HCT116 (cell line): Measurements from ENCODE around the gene PRSS27. TPM values are rescaled to one million over a fixed set of nuclear protein-coding genes. Genes with fewer than 3 reads are reported as not detected.

Source experiments
- ATAC-seq: fragments of 200-7000 bp; cut with Tn5 transposase; 2 replicates; pipeline ENCODE4 v1.9.1; 2020; ENCODE audit warnings: mild to moderate bottlenecking, moderate library complexity
- BruUV-seq: library from RNA; stranded (reverse); fragments of 400-500 nt; replicated peaks from 2 replicates; lab custom pipeline; 2021; lab: Mats Ljungman, UMichigan
- CTCF ChIA-PET: fragments of 300-600 bp; sonication (Branson Sonifier 250); formaldehyde crosslinking; loops from one replicate; lab custom pipeline; 2021; ENCODE audit warnings: antibody characterized with exemption; lab: Charles Lee
- POLR2A ChIA-PET: fragments of 300-600, 350-600 bp; sonication (Branson Sonifier 250); formaldehyde crosslinking; loops from one replicate; lab custom pipeline; 2021; ENCODE audit warnings: antibody characterized with exemption; lab: Charles Lee
- RAD21 ChIA-PET, 2 experiments: fragments of 300-600 bp; sonication (Branson Sonifier 250); formaldehyde crosslinking; loops; one replicate each; lab custom pipeline; 2023; ENCODE audit warnings: low total read pairs in 2 of 2; ENCODE audit not compliant: uncharacterized antibody in 2 of 2, unreplicated experiment in 2 of 2, low non-redundant PET in 1 of 2; lab: Charles Lee
- DNase-seq: peaks from one replicate; pipeline ENCODE4 v3.0.0-alpha.2; 2010; ENCODE audit warnings: low read depth, low spot score
- H2AFZ ChIP-seq: fragments of 200-600 bp; shearing (Covaris generic), sonication (generic); 2 replicates; pipeline ENCODE4 v1.6.1; 2017; ENCODE audit warnings: low read depth, mixed run types, mixed read lengths, antibody characterized with exemption, low read length; ENCODE audit not compliant: poor library complexity, severe bottlenecking
- H3K27ac ChIP-seq: 2 replicates; pipeline ENCODE4 v1.5.1; 2012; ENCODE audit warnings: low read depth, low read length
- H3K27me3 ChIP-seq: fragments of 200-600 bp; sonication (generic); 2 replicates; pipeline ENCODE4 v1.6.1; 2016; ENCODE audit warnings: mixed run types, low read length, mixed read lengths; ENCODE audit not compliant: insufficient read depth
- H3K36me3 ChIP-seq, 2 experiments: fragments of 200-500 bp in 1 of 2; fragments of 200-600 bp in 1 of 2; sonication (Bioruptor generic) in 1 of 2; sonication (generic) in 1 of 2; 2 replicates each; pipeline versions ENCODE4 v1.5.1 to v1.6.1; 2014 to 2016; ENCODE audit warnings: low read length in 2 of 2, inconsistent platforms in 1 of 2, mixed read lengths in 1 of 2, mixed run types in 1 of 2; ENCODE audit not compliant: insufficient read depth in 2 of 2, control insufficient read depth in 1 of 2
- H3K4me1 ChIP-seq, 2 experiments: fragments of 200-600 bp in 1 of 2; sonication (generic) in 1 of 2; 2 replicates each; pipeline versions ENCODE4 v1.5.1 to v1.6.1; 2012 to 2017; ENCODE audit warnings: low read length in 2 of 2, inconsistent platforms in 1 of 2, mild to moderate bottlenecking in 1 of 2, mixed read lengths in 1 of 2, mixed run types in 1 of 2, moderate library complexity in 1 of 2; ENCODE audit not compliant: insufficient read depth in 2 of 2, control insufficient read depth in 1 of 2
- H3K4me2 ChIP-seq: fragments of 200-600 bp; sonication (generic); 2 replicates; pipeline ENCODE4 v1.6.1; 2017; ENCODE audit warnings: mixed run types, low read length, mixed read lengths
- H3K4me3 ChIP-seq, 2 experiments: fragments of 200-600 bp in 1 of 2; sonication (generic) in 1 of 2; replicated peaks in 1 of 2; 2 replicates each; pipeline ENCODE4 v1.5.1; 2011 to 2016; ENCODE audit warnings: low read length in 2 of 2, control low read depth in 1 of 2, low read depth in 1 of 2, mild to moderate bottlenecking in 1 of 2, mixed read lengths in 1 of 2, mixed run types in 1 of 2
- H3K79me2 ChIP-seq: fragments of 200-600 bp; sonication (generic); 2 replicates; pipeline ENCODE4 v1.6.1; 2017; ENCODE audit warnings: mild to moderate bottlenecking, mixed run types, low read length, moderate library complexity, mixed read lengths; ENCODE audit not compliant: insufficient read depth
- H3K9ac ChIP-seq: fragments of 200-600 bp; sonication (generic); 2 replicates; pipeline ENCODE4 v1.6.1; 2016; ENCODE audit warnings: low read length, mixed read lengths
- H3K9me2 ChIP-seq: fragments of 200-600 bp; sonication (generic), shearing (Covaris generic); 2 replicates; pipeline ENCODE4 v1.6.1; 2017; ENCODE audit warnings: mixed run types, mild to moderate bottlenecking, moderate library complexity; ENCODE audit not compliant: insufficient read depth
- H3K9me3 ChIP-seq, 2 experiments: fragments of 200-500 bp in 1 of 2; fragments of 200-600 bp in 1 of 2; sonication (Bioruptor generic) in 1 of 2; sonication (generic) in 1 of 2; 2 replicates each; pipeline ENCODE4 v1.6.1; 2014 to 2017; ENCODE audit warnings: low read length in 2 of 2, mixed read lengths in 2 of 2, inconsistent platforms in 1 of 2, low read depth in 1 of 2, mild to moderate bottlenecking in 1 of 2, mixed run types in 1 of 2, moderate library complexity in 1 of 2; ENCODE audit not compliant: control insufficient read depth in 1 of 2, insufficient read depth in 1 of 2
- H4K20me1 ChIP-seq: fragments of 200-600 bp; sonication (generic), shearing (Covaris generic); 2 replicates; pipeline ENCODE4 v1.6.1; 2017; ENCODE audit warnings: mixed run types, mild to moderate bottlenecking, moderate library complexity; ENCODE audit not compliant: insufficient read depth
- CEBPB ChIP-seq: IDR thresholded peaks from 2 replicates; pipeline ENCODE4 v1.6.1; 2012; ENCODE audit warnings: low read depth
- EGR1 ChIP-seq: IDR thresholded peaks from 2 replicates; pipeline ENCODE4 v1.6.1; 2012; ENCODE audit warnings: low read depth
- ELF1 ChIP-seq: IDR thresholded peaks from 2 replicates; pipeline ENCODE4 v1.6.1; 2012; ENCODE audit warnings: low read depth, borderline replicate concordance
- EZH2 ChIP-seq: fragments of 200-600 bp; sonication (generic); IDR thresholded peaks from 2 replicates; pipeline ENCODE4 v1.6.1; 2017; ENCODE audit warnings: antibody characterized with exemption, mixed run types
- EZH2phosphoT487 ChIP-seq: fragments of 200-600 bp; IDR thresholded peaks from 2 replicates; pipeline ENCODE4 v1.6.1; 2018; ENCODE audit warnings: antibody characterized with exemption, borderline replicate concordance
- POLR2A ChIP-seq: IDR thresholded peaks from 2 replicates; pipeline ENCODE4 v1.7.0; 2011; ENCODE audit warnings: borderline replicate concordance; ENCODE audit not compliant: insufficient read depth, insufficient read length; ENCODE audit errors: extremely low read depth
- POLR2AphosphoS5 ChIP-seq: IDR thresholded peaks from 2 replicates; pipeline ENCODE4 v1.6.1; 2011; ENCODE audit warnings: mild to moderate bottlenecking, low read depth, low read length, moderate library complexity
- SIN3A ChIP-seq: IDR thresholded peaks from 2 replicates; pipeline ENCODE4 v1.6.1; 2012; ENCODE audit warnings: low read depth
- SRF ChIP-seq: IDR thresholded peaks from 2 replicates; pipeline ENCODE4 v1.6.1; 2012; ENCODE audit warnings: low read depth
- TCF7L2 ChIP-seq: IDR thresholded peaks from 2 replicates; pipeline ENCODE4 v1.7.0; 2011; ENCODE audit warnings: borderline replicate concordance, inconsistent platforms; ENCODE audit not compliant: insufficient read depth, insufficient read length; ENCODE audit errors: extremely low read depth
- YY1 ChIP-seq: IDR thresholded peaks from 2 replicates; pipeline ENCODE4 v1.6.1; 2011; ENCODE audit warnings: low read length, low read depth, moderate library complexity, mild to moderate bottlenecking; ENCODE audit not compliant: insufficient replicate concordance; ENCODE audit errors: extremely low read depth
- ZFX ChIP-seq: fragments of 450-650 bp; IDR thresholded peaks from 2 replicates; pipeline ENCODE4 v1.6.1; 2017
- ZNF274 ChIP-seq: fragments of 200-500 bp; sonication (Bioruptor generic); IDR thresholded peaks from 2 replicates; pipeline ENCODE4 v1.6.1; 2014; ENCODE audit warnings: mild to moderate bottlenecking, low read depth, low read length, inconsistent platforms
- intact Hi-C: fragments of 100-400 bp; cut with micrococcal nuclease; formaldehyde crosslinking; loops from 2 replicates; pipeline ENCODE4 v1.10.0; 2022
- total RNA-seq: library from RNA; stranded (reverse); gene quantifications from one replicate; pipeline ENCODE4 v1.2.1, GENCODE V29; 2021; ENCODE audit not compliant: unreplicated experiment
- TF ChIP-seq, protein P1 (sequence below): IDR thresholded peaks from 2 replicates; pipeline ENCODE4 v1.6.1; 2012
- TF ChIP-seq, protein P2 (sequence below): IDR thresholded peaks from 2 replicates; pipeline ENCODE4 v1.6.1; 2011; ENCODE audit warnings: mild to moderate bottlenecking, low read length, moderate library complexity; ENCODE audit not compliant: insufficient replicate concordance; ENCODE audit errors: extremely low read depth

PRSS27 gene
- total RNA-seq, 1 experiment from 2014 or later, result 3.3 TPM

DNA sequence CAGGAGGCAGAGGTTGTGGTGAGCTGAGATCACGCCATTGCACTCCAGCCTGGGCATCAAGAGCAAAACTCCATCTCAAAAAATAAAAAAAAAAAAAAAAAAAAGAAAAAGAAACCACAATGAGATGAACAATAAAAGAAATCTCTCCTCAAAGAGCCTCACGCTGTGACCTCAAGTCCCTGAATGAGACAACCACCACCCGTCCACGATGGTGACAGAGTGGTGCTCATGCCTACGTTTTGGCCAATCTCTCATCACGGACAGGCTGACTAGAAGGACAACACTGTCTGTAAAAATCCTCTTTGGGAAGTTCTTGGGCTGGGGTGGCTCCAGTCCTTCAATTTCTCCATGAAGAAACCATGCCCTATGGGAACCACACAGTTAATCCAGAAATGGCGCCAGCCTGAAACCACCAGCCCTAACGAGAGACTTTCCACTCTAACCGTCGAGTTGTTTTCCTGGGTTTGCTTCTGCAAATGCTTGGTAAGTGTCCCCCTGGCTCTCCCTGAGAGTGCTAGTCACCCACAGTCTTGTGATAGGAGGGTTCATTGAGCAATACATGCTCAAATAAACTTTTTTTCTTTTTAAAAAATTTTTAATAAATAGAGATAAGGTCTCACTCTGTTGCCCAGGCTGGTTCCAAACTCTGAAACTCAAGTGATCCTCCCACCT lies 15.0 kb upstream of the PRSS27 start:
- ChIA-PET RAD21 (no interaction called here), CTCF (no interaction called here), POLR2A (no interaction called here)
- H3K9me2 ChIP-seq, result no peaks in the 10 kb centered on the region
- no peak overlapping the region for H3K4me3 ChIP-seq
- no peaks in the 10 kb centered on the region for H3K27me3 ChIP-seq
- H3K36me3 ChIP-seq, result no peaks in the 10 kb centered on the region
- H2AFZ ChIP-seq, result no peak overlapping the region
- intact Hi-C loops, result no loop called here
- no peak overlapping the region for H3K27ac ChIP-seq
- no peaks in the 10 kb centered on the region for H4K20me1 ChIP-seq
- H3K4me2 ChIP-seq, result no peak overlapping the region
- H3K79me2 ChIP-seq, result no peaks in the 10 kb centered on the region
- ATAC-seq (no peak), DNase-seq (no peak)
- H3K4me1 ChIP-seq, result peaks cover 0 to 10% of the 10 kb centered on the region in 2 experiments; a peak in 2 of 4 replicates
- no TSS peak for BruUV-seq
- no peaks in the 10 kb centered on the region for H3K9me3 ChIP-seq
- no peak overlapping the region for H3K9ac ChIP-seq
- TF ChIP-seq ZNF274 (no peak), POLR2AphosphoS5 (no peak)
- TF ChIP-seq, protein P1, sequence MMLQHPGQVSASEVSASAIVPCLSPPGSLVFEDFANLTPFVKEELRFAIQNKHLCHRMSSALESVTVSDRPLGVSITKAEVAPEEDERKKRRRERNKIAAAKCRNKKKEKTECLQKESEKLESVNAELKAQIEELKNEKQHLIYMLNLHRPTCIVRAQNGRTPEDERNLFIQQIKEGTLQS, result no peak

DNA sequence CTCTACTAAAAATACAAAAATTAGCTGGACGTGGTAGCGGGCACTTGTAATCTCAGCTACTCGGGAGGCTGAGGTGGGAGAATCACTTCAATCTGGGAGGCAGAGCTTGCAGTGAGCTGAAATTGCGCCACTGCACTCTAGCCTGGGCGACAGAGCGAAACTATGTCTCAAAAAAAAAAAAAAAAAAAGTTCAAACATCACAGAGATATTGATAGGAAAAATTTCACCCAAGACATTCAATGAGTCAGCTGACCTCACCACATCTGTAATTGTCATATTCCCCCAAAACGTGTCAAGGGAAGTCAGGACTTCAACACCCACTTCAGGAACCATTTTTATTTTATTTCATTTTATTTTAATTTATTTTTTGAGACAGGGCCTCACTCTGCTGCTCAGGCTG lies 8.0 kb upstream of the PRSS27 start:
- ChIA-PET POLR2A (no interaction called here), CTCF (no interaction called here), RAD21 (no interaction called here)
- Histone ChIP-seq H3K36me3 (no peaks in the 10 kb centered on the region), H3K4me3 (no peak overlapping the region), H3K79me2 (no peaks in the 10 kb centered on the region), H3K27me3 (no peaks in the 10 kb centered on the region), H3K9me2 (no peaks in the 10 kb centered on the region), H2AFZ (no peak overlapping the region), H3K9ac (no peak overlapping the region), H3K27ac (no peak overlapping the region), H3K4me2 (no peak overlapping the region), H4K20me1 (no peaks in the 10 kb centered on the region), H3K9me3 (no peaks in the 10 kb centered on the region), H3K4me1 (peaks cover 7 to 8% of the 10 kb centered on the region in 2 experiments)
- ATAC-seq, result no peak
- TF ChIP-seq SIN3A (no peak), ELF1 (no peak), EZH2 (no peak), ZFX (no peak), POLR2AphosphoS5 (no peak), POLR2A (no peak), ZNF274 (no peak), SRF (no peak), EZH2phosphoT487 (no peak), EGR1 (no peak), YY1 (no peak), TCF7L2 (no peak), CEBPB (no peak)
- TF ChIP-seq, protein P2, sequence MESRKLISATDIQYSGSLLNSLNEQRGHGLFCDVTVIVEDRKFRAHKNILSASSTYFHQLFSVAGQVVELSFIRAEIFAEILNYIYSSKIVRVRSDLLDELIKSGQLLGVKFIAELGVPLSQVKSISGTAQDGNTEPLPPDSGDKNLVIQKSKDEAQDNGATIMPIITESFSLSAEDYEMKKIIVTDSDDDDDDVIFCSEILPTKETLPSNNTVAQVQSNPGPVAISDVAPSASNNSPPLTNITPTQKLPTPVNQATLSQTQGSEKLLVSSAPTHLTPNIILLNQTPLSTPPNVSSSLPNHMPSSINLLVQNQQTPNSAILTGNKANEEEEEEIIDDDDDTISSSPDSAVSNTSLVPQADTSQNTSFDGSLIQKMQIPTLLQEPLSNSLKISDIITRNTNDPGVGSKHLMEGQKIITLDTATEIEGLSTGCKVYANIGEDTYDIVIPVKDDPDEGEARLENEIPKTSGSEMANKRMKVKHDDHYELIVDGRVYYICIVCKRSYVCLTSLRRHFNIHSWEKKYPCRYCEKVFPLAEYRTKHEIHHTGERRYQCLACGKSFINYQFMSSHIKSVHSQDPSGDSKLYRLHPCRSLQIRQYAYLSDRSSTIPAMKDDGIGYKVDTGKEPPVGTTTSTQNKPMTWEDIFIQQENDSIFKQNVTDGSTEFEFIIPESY, result no peak
- no peak for DNase-seq
- intact Hi-C loops, result no loop called here
- no TSS peak for BruUV-seq
